GM21447 (cell line): ENCODE measurements around the gene PKP3.
"Not testable (repeated sequence)": the region's sequence is repeated elsewhere in the genome, so short reads cannot be mapped to it uniquely, and the experiment has no call there.

Experiments used
- ATAC-seq: cut with Tn5 transposase; IDR thresholded peaks from one replicate; pipeline ENCODE4 v1.9.1; 2021; ENCODE audit not compliant: unreplicated experiment

Gene PKP3

GRCh38 chr11:408154-409007 lies 14.4 kb downstream of the PKP3 start:
- ATAC-seq, result no peak

GRCh38 chr11:409008-409599 lies 15.1 kb downstream of the PKP3 start:
- no peak for ATAC-seq

- no peak for ATAC-seq
These were observed 15.8 kb downstream of the PKP3 start for GRCh38 chr11:409600-410483.

- ATAC-seq, result not testable (repeated sequence)
These were observed 16.7 kb downstream of the PKP3 start for GRCh38 chr11:410711-411110.

DNA sequence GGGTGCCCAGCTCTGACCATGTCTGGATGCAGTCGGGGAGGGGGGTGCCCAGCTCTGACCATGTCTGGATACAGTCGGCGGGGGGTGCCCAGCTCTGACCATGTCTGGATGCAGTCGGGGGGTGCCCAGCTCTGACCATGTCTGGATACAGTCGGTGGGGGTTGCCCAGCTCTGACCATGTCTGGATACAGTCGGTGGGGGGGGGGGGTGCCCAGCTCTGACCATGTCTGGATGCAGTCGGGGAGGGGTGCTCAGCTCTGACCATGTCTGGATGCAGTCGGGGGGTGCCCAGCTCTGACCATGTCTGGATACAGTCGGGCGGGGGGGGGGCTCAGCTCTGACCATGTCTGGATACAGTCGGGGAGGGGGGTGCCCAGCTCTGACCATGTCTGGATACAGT lies 17.5 kb downstream of the PKP3 start:
- not testable (repeated sequence) for ATAC-seq

GRCh38 chr11:412641-413119 lies 18.7 kb downstream of the PKP3 start:
- ATAC-seq, result no peak

DNA sequence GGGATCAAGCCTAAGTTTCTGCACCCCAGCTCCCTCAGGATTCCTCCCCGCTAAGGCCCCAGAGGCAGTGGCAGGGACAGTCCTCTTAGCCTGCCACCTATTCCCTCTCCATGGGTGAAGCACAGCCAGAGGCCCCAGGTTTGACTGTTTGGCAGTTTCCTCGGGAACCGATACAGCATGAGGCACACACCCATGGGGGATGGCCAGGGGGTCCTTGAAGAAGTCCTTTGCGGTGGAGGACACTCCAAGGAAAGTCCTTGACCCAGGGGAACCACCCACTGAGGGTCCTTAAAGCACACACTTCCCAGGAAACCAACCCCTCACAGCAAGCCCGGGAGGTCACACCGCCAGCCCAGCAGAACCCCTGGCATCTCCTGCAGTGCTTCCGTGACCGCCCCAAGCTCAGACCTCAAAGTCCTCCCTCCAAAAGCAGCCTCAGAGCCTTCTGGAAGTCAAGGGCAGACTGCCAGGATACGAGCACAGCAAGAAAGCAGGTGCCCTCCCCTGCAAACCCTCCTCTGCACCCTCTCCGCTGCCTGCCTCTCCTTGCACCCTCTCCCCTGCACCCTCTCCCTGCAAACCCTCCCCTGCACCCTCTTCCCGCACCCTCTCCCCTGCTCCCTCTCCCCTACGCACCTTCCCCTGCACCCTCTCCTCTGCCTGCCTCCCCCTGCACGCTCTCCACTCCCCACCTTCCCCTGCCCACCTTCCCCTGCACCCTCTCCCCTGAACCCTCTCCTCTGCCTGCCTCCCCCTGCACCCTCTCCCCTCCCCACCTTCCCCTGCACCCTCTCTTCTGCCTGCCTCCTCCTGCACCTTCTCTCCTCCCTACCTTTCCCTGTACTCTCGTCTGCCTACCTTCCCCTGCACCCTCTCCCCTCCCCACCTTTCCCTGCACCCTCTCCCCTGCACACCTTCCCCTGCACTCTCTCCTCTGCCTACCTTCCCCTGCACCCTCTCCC lies 19.4 kb downstream of the PKP3 start:
- ATAC-seq, result no peak

DNA sequence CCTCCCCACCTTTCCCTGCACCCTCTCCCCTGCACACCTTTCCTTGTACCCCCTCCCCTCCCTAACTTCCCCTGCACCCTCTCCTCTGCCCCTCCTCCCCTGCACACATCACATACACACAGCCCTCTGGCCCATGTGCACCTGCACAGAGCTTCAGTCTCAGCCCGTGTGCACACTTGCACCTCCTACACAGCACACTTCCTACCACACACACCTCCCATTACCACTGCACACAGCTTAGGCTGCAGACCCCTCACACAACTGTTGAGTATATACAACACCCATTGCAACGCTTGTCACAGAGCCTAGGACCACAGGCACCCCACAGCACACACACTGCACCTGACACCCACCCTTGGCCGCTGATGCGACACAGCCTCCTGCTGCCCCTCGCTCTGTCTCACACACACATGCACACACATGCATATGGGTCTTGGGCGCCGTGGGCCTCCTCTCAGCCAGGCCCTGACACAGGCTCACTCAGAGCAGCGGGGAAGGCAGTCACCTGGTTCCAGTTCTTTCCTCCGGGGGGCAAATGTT lies 20.4 kb downstream of the PKP3 start:
- ATAC-seq, result no peak

DNA sequence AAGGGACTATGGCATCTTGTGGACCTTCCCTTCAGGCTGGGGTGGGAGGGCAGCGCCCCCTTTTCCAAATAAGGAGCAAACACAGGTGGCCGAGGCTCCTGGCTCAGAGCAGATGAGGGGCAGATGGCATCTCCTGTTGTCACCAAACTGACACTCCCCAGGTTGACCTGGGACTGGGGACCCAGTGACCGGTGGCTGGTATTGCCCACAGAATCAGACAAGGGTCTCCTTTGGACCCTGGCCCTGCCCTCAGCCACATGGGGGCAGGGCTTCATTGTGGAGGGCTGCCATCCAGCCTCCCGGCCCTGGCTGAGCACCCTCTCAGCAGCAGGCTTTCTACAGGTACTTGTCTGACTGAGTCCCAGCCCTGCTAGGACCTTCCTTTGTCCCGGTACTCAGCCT lies 21.6 kb downstream of the PKP3 start:
- ATAC-seq, result no peak

DNA sequence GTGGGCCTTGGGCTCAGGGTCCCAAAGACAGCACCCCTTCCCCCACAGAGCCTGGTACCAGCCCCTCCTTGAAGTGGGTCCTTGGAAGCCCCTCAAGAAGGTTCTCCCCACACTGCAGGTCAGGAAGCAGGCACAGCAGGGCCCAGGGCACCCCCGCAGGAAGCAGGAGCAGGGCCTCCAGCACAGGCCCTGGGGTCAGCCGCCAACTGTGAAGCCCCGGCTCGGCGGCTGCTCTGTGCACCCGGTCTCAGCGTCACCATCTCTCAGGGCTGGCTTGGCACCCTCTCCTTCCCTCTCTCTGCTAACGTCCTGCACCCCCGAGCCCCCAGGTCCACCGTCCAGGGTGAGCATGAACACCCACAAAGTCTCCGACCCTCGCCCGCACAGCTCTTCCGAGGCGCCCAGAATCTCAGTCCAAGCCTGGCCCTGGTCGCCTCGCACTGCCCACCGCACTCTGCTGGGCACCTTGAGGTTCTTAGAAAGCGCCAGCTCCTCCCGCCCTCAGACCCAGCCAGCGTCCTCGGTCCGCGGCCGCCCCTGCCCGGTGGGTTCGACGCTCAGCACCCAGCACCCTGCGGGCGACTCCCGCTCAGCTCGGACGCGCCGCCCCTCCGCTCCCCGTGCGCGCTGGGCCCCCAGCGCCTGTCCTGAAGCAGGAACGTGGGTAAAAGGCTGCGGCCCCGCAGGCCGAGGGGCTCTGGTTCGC lies 22.2 kb downstream of the PKP3 start:
- ATAC-seq, result no peak

DNA sequence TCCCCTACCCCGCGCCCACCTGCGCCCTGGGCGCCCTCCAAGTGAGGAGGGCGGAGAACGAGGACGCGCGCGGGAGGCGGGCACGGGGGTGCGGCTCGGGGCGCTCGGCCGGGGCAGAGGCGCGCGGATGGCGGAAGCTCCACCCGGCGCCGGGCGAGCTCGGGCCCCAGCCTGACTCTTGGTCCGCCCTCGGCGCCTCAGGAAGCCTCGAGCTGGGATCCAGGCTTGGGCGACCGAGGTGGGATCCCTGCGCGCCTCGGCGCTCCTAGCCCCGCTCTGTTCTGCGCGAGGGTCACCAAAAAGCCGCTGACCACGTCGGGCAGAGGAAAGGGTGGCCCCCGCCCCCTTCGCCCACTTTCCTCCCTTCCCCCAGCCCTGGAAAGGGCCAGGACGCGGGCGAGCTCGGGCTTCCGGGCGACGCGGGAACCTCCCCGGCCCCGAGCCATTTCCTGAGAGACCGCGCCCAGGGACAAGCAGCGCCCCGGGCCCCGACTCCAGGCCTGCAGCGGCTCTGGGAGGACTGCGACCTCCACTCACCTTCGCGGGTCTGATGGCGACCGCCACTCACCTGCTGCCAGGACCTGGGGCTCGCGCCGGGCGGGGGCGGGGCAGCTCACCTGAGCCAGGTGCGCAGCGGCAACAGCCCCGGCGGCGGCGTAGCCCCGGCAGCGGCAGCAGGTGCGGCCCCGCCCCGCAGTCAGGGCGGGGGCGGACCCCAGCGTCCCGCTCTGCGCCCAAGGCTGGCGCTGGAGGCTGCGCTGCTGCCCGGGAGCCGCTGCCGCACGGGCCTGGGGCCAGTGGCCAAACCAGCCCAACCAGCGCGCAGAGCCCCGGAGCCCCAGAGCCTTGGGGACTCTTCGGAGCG lies 23.0 kb downstream of the PKP3 start:
- no peak for ATAC-seq

- no peak for ATAC-seq
These were observed 23.8 kb downstream of the PKP3 start for GRCh38 chr11:417652-418342.

DNA sequence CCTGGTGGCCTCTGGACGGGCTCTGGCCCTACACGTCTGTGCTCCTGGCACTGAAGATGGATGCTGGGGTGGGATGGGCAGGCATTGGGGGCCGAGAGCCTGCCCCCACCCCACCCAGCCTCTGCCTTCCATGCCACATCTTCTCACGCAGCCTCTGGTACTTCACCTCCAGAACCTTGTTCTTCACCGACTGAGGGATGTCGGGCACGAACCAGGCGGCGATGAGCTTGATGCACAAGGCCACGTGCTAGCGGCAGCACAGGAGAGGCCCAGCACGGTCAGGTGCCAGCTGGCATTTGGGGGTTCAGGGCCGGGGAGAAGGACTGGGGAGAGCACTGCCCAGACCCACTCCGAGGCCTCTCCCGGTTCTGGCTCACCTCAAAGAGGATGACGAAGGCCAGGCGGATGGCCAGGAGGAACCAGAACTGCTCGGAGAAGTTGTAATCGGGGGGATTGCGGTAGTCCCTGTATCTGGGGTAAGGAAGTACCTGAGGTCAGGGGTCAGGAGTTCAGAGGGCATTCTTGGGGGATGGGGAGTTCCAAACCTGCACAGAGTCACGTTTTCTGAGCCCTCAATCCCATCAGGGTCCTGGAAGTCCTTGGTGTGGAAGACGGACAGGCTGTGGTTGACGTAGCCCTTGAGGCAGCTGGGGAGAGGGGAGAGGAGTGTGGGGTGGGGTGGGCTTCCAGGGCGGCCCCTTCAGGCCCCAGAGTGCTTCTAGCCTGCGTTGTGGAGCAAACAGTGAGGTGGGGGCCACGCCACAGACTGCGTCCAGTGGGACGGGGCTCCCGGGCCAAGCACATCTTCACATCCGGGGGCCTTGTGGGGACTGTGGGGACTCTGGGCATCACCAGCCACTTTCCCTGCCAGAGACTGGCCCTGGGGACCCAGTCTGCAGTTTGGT lies 24.6 kb downstream of the PKP3 start:
- no peak for ATAC-seq

DNA sequence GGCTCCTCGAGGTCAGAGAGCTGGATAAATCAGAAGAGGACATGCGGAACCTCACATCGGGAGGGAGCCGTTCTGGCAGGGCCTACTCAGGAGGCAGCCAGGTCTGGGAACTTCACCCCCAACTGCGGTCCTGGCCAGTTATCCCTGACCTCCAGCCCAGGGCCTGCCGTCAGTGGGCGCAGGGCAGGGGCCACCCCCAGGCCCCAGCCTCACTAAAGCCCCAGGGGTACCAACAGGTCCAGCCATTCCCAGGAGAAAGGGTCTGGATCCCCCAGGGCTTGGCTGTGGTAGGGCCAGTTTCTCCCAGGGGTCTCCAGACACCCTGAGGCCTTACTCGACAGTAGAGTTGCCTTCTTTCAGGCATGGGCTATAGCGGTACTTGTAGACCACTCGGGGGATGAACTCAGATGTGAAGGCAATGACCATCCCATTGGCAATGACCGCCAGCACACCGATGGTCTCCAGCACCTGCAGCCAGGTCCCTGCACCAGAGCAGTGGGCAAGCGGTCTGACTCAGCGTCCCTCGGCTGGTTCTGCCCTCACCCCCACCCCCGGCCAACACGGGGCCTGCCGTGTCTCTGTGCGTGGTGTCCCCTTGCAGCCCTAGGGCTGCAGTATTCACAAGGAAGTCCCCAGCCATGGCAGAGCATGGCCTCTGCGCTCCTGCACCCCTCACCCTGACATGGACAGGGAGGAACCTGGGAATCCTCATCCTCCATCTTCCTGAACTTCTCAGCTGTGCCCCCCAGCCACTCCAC lies 25.4 kb downstream of the PKP3 start:
- no peak for ATAC-seq

- ATAC-seq, result no peak
These were observed 26.3 kb downstream of the PKP3 start for GRCh38 chr11:420054-420910.
